Measurements from ENCODE around the gene AREL1.

AREL1 gene

GRCh38 chr14:74697011-74697410 is 15.9 kb downstream of the AREL1 start:
- no peak for DNase-seq

DNA sequence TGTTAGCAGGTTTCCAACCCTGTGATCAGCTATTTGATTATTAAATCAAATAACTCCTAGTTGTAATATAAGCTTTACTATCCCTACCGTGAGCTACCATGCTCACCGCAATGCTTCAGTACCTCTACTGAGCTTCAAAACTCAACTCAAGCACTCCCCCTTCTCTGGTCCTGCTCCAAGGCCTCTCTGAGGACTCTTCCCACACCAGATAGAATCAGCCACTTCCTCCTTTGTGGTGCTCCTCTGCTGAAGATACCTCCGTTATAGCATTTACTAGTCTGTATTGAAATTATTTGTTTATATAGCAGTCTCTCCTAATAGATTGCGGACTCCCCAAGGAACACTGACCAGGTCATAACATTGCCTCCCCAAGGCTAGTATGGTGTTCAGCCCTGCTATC is 17.5 kb downstream of the AREL1 start:
- DNase-seq, result no peak

- DNase-seq, result no peak
These were observed 19.7 kb downstream of the AREL1 start for GRCh38 chr14:74693191-74693590.

GRCh38 chr14:74691456-74691855 is 21.4 kb downstream of the AREL1 start:
- DNase-seq, result no peak

DNA sequence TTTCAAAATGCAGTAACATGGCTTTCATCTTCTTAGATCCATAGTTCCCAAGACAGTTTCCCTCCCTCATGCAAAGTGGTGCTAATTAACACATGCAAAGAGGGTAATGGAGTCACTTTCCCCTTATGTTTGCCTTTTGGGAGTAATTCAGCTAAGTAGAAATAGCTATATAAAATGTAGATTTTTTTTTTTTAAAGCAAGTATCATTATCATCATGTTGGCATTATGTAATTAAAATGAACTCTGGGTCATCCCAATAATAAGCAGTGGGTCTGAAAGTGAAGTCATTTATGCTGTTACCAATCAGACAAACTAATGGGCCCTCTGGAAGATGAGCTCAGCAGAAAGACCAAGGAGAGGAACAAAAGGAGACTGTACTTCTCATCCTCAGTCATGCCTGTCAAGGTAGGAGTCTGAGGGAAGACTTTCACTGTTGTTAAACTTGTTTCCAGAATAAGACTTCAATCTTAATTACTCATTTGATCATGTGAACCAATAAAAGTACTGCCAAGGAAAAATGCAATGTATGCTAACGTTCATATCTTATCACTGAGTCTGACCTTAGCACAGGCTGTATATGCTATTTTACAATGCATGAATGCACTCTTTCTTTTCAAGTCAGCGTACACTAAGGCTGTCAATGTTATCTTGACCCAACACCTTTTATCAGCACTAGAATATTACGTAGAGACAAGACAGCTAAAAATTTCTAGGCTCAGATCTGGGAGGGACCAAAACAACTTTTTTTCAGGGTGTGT is 26.8 kb downstream of the AREL1 start:
- DNase-seq, result no peak

GRCh38 chr14:74685056-74685455 is 27.8 kb downstream of the AREL1 start:
- no peak for DNase-seq

DNA sequence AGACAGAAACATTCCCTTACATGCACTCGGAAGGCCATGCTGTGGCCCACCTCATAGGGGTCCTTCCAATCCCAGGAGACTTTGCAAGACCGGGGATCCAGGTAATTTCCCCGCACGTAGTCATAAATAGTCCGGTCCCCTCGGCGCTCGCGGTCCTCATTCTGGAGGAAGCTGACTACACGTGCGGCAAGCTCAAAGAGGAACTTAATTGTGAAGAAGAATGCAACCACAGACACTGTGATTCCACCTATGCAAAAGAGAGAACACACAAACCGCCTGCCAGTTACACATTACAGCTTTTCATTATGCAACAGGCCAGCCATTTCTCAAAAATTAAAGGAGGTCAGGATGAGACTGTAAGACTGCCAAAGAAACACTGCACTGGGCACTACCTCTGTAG is 28.4 kb downstream of the AREL1 start:
- DNase-seq, result no peak

DNA sequence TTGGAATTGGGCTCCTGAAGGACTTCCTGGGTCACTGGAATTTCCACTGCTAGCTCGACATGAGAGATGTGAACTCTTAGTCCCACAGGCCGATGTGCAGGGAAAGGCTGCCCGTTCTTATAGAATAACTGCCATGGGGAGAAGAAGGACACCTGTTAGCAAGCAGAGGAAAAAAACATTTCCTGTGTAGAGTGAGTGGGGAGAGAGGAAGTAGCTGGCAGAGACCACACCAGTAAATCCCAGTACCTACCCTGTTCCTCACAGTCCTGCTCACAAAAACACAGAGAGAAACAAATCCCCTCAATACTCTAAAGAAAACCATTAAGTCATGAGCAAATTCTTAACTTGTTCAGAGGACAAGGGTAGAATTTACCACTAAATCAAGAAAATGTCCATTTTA is 29.5 kb downstream of the AREL1 start:
- no peak for DNase-seq

GRCh38 chr14:74682169-74682952 is 30.5 kb downstream of the AREL1 start:
- no peak for DNase-seq

GRCh38 chr14:74675219-74675618 is 37.7 kb downstream of the AREL1 start:
- DNase-seq, result no peak

- no peak for DNase-seq
These were observed 39.1 kb downstream of the AREL1 start for GRCh38 chr14:74673768-74674167.

DNA sequence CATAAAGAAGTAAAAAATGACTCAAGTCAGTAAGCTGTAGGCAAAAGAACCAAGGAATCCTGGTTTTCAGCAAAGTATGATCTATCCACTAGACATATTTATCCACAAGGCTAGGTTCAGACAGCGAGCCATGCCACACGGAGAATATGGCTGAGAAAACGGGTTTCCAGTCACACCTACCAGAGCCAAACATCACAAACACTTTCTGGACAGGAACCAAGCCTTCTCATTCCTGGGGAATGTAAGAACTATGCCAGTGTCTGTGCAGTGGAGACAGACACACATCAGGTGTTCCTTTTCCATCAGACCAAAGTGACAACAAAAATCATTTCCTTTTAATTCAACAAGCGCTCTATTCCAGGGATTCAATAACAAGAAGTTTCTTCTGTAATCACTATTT is 41.1 kb downstream of the AREL1 start:
- DNase-seq, result no peak

DNA sequence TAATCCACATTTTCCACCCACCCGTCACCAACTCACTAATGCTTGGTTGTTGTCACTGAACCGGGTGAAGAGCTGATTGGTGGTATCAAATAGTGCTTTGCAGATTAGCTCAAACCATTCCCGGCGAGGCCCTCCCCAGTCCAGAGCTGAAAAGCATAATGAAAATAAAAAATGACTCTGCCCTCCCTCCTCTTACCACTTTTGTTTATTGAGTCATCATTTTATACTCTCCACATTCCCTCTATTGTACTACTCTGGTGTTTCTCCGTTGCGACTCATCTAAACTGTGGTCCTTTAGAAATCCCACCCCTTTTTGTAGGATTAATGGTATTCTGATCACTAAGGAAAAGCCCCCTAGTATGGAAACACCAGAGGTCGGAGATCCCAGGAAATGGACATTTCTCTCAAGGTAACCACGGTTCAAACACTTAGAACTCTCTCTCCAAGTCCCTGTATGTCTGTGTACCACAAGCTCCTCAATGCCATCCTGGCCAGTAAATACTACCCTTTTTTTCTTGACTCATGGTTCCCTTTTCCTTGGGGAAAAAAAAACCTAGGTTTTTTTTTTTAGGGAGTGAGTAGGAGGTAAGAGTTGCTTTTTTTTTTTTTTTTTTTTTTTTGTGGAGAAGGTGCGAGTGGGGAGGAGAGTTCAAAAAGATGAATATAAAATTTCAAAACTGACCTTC is 42.0 kb downstream of the AREL1 start:
- DNase-seq, result no peak

- DNase-seq, result no peak
These were observed 43.0 kb downstream of the AREL1 start for GRCh38 chr14:74669846-74670245.

GRCh38 chr14:74669256-74669655 is 43.6 kb downstream of the AREL1 start:
- no peak for DNase-seq

DNA sequence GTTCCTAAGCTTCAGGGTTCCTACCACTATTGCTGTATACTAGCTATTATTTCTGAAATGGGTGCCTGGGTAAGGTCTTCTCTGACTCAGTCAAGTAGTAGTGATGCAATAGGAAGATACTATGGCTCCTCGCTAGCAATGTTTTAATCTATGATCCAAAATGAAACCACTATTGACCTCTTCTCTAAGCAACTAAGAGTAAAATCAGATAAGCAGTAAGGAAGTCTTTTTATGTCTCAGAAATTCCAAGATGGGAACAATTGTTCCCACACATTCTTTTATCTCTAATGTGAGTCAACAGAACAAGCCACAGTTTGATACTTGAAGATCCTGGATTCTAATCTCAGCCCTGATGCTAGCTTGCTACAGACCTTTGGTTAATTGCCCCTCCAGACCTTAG is 45.1 kb downstream of the AREL1 start:
- DNase-seq, result no peak

DNA sequence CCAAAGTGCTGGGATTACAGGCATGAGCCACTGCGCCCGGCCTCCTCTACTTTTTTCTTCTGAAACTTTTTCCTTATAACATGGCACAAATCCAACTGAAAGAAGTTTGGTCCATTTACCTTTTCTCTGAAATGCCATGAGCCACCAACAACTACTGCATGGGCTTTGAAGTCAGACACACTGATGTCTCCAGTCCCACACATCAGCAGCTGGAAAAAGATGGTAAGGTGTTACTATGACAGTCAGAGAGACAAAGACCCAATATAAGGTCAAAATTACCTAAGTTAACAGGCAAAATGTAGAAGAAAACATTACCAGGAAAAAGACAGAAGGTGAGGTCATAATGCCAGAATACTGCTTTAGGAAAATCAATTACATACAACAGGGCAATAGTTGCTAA is 48.2 kb downstream of the AREL1 start:
- DNase-seq, result no peak

DNA sequence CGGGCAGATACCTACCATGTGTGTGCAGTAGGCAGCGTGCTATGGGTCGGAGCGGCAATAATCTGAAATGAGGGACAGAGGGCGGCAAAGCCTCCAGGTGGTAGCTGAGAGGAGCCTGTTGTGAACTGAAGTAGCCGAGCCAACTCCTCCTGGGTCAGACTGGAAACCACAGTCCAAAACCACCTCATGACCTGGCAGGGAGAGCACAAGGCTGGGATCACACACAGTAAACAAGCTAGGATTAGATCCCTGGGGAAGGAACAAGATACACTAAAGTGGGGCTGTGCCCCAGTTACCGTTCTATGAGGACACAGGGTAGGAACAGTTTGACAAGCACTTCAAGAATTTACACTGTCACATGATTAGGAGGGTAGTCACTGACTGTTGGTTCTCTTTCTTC is 49.0 kb downstream of the AREL1 start:
- DNase-seq, result no peak

- no peak for DNase-seq
These were observed 51.0 kb downstream of the AREL1 start for GRCh38 chr14:74661726-74662450.

DNA sequence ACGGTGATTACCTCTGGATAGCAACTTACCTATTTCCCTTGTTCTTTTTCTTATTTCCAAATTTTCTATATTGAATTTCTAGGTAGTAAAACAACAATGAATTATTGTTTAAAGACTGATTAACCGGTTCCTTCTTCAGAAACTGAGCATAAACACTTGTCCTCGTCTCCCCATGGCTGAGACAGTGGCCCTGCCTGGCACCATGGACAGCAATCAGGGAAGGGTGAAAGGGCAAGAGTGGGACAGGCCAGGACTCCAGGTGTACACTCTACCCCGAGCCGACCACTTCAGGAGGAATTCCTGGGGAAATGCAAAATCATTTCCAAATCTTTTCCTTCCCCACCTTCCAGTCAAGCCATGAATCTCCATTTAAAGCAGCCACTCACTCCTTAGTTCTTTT is 52.0 kb downstream of the AREL1 start:
- no peak for DNase-seq

DNA sequence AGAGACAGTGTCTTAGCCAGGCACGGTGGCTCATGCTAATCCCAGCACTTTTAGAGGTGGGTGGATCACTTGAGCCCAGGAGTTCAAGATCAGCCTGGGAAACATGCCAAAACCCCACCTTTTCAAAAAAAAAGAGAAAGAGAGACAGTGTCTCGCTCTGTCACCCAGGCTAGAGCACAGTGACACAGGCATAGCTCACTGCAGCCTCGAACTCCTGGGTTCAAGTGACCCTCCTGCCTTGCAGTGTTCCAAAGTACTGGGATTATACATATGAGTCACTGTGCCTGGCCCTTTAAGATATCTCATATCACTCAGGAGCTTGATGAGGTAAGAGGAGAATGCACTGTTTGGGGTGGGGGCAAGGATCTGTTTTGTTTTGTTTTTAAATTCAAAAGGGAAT is 52.7 kb downstream of the AREL1 start:
- no peak for DNase-seq

- no peak for DNase-seq
These were observed 54.2 kb downstream of the AREL1 start for GRCh38 chr14:74658535-74659131.

- DNase-seq, result no peak
These were observed 55.9 kb downstream of the AREL1 start for GRCh38 chr14:74656964-74657363.
